ENCODE data around the gene OCA2. TPM values are rescaled to one million over a fixed set of nuclear protein-coding genes. Genes with fewer than 3 reads are reported as not detected.

OCA2 gene
- total RNA-seq, 1 experiment from 2014 or later = 0.09 TPM

DNA sequence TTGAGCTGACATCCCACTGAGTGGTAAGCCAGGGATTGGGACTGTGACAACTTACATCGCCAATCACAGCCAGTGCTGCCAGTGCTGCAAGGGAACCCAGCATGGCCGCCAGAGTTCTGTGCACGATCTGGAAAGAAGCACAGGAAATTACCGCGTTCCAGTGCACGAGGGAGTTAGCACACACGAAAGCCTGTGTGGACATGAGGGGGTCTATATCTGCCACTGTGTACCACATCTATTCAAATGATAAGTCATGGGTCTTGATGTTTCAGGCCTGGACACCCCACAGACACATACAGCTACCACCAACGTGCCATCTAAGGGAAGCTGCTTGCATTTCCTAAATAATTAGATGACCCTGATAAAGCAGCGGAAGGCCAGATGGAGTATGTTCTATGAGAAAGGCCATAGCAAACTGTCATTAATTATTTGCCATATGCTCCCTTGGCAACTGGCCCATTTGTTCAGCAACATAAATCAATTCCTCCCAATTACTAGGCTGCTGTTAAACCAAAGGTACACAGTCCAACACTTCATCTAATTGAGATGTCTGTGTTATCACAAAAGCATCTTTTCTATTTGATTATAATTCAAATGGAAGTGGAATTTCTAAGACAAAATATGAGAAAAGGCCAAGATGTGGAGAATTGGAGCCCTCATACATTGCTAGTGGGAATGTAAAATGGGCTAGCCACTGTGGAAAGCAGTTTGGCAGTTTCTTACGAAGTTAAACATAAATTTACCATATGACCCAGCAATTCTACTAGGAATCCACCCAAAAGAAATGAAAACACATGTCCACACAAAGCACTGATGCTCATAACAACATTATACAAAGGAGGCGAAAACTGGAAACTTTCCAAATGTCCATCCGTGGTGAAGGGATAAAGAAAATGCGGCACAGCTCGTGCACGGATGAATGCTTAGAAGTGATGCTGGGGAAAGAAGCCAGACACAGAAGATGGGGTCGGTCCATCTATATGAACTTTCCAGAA, 108.3 kb downstream of the OCA2 start:
- no peak overlapping the region for H3K4me3 ChIP-seq (ENCODE audit: low read depth, low read length, poor library complexity, severe bottlenecking)
- no peak for DNase-seq (ENCODE audit: low spot score)
- H3K4me1 ChIP-seq (ENCODE audit: insufficient read depth, low read length, poor library complexity, severe bottlenecking) = no peaks in the 10 kb centered on the region
- POLR2A ChIA-PET (ENCODE audit: low non-redundant PET) = no interaction called here
- no peaks in the 10 kb centered on the region for H3K36me3 ChIP-seq (ENCODE audit: insufficient read depth, low read length, poor library complexity, severe bottlenecking)
- CTCF ChIA-PET = no interaction called here
- TF ChIP-seq, protein P1, sequence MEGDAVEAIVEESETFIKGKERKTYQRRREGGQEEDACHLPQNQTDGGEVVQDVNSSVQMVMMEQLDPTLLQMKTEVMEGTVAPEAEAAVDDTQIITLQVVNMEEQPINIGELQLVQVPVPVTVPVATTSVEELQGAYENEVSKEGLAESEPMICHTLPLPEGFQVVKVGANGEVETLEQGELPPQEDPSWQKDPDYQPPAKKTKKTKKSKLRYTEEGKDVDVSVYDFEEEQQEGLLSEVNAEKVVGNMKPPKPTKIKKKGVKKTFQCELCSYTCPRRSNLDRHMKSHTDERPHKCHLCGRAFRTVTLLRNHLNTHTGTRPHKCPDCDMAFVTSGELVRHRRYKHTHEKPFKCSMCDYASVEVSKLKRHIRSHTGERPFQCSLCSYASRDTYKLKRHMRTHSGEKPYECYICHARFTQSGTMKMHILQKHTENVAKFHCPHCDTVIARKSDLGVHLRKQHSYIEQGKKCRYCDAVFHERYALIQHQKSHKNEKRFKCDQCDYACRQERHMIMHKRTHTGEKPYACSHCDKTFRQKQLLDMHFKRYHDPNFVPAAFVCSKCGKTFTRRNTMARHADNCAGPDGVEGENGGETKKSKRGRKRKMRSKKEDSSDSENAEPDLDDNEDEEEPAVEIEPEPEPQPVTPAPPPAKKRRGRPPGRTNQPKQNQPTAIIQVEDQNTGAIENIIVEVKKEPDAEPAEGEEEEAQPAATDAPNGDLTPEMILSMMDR (conservative IDR thresholded peaks at IDR 0.05; ENCODE audit: low read depth, low read length) = no peak
- TF ChIP-seq EZH2 (IDR thresholded peaks at IDR 0.05; ENCODE audit: borderline replicate concordance, low read depth, low read length, poor library complexity, severe bottlenecking) = no peak
- intact Hi-C loops (cut with micrococcal nuclease; ENCODE audit: unreplicated experiment) = no loop called here
- BruUV-seq (replicated peaks) = no TSS peak
- H3K9me3 ChIP-seq (ENCODE audit: low read depth, low read length, poor library complexity, severe bottlenecking) = no peaks in the 10 kb centered on the region
- H3K27ac ChIP-seq (ENCODE audit: low read depth, low read length, poor library complexity, severe bottlenecking) = no peak overlapping the region
- no peaks in the 10 kb centered on the region for H3K27me3 ChIP-seq (replicated peaks; ENCODE audit: insufficient read depth, low read depth, low read length, poor library complexity)

DNA sequence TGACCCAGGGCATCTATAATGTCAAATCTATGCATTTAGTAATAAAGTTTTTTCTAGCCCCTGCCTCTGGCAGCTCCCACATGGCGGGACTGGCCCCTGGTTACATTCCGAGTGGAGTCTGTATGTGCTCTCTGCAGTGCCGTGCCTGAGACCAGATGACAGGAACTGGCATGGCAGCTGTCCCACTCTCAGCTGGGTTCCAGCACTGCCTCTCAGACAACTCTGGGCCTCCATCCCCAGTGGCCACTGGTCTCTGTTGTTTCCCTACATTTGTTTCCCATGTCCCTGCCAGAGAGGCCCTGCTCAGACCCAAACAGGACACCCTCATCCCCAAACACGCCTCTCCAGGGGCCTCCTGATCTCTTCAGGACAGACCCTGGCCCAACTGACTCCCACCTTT, 109.3 kb downstream of the OCA2 start:
- no peak for TF ChIP-seq EZH2 (IDR thresholded peaks at IDR 0.05; ENCODE audit: borderline replicate concordance, low read depth, low read length, poor library complexity, severe bottlenecking)
- TF ChIP-seq, protein P1 (conservative IDR thresholded peaks at IDR 0.05; ENCODE audit: low read depth, low read length) = no peak
- Histone ChIP-seq H3K9me3 (ENCODE audit: low read depth, low read length, poor library complexity, severe bottlenecking) (no peaks in the 10 kb centered on the region), H3K27ac (ENCODE audit: low read depth, low read length, poor library complexity, severe bottlenecking) (no peak overlapping the region), H3K4me1 (ENCODE audit: insufficient read depth, low read length, poor library complexity, severe bottlenecking) (no peaks in the 10 kb centered on the region), H3K36me3 (ENCODE audit: insufficient read depth, low read length, poor library complexity, severe bottlenecking) (no peaks in the 10 kb centered on the region), H3K27me3 (replicated peaks; ENCODE audit: insufficient read depth, low read depth, low read length, poor library complexity) (no peaks in the 10 kb centered on the region), H3K4me3 (ENCODE audit: low read depth, low read length, poor library complexity, severe bottlenecking) (no peak overlapping the region)
- intact Hi-C loops (cut with micrococcal nuclease; ENCODE audit: unreplicated experiment) = no loop called here
- POLR2A ChIA-PET (ENCODE audit: low non-redundant PET) = no interaction called here
- CTCF ChIA-PET = no interaction called here
- BruUV-seq (replicated peaks) = no TSS peak
- no peak for DNase-seq (ENCODE audit: low spot score)

DNA sequence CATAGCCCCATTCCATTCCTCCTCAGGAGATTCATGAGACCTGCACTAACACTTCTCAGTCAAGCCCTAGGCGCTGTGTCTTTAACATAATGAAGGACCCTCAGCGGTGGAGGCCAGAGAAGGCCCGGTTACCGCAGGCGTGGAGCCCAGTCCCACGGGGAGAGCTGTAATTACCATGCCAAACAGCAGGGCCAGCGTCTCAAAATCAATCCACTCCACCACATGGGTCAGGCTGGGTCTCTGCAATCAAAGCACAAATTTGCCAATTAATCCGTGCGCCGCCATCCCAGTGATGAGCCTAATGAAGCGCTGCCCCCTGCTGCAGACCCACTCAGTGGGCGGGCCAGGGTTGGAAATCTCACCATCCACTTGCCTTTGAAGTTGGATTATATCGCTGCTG, 109.7 kb downstream of the OCA2 start:
- intact Hi-C loops (cut with micrococcal nuclease; ENCODE audit: unreplicated experiment) = no loop called here
- ChIA-PET CTCF (no interaction called here), POLR2A (ENCODE audit: low non-redundant PET) (no interaction called here)
- no peak overlapping the region for H3K27ac ChIP-seq (ENCODE audit: low read depth, low read length, poor library complexity, severe bottlenecking)
- H3K4me3 ChIP-seq (ENCODE audit: low read depth, low read length, poor library complexity, severe bottlenecking) = no peak overlapping the region
- no peak for TF ChIP-seq EZH2 (IDR thresholded peaks at IDR 0.05; ENCODE audit: borderline replicate concordance, low read depth, low read length, poor library complexity, severe bottlenecking)
- TF ChIP-seq, protein P1 (conservative IDR thresholded peaks at IDR 0.05; ENCODE audit: low read depth, low read length) = no peak
- no peak for DNase-seq (ENCODE audit: low spot score)
- BruUV-seq (replicated peaks) = no TSS peak
- no peaks in the 10 kb centered on the region for H3K27me3 ChIP-seq (replicated peaks; ENCODE audit: insufficient read depth, low read depth, low read length, poor library complexity)
- H3K4me1 ChIP-seq (ENCODE audit: insufficient read depth, low read length, poor library complexity, severe bottlenecking) = no peaks in the 10 kb centered on the region
- H3K9me3 ChIP-seq (ENCODE audit: low read depth, low read length, poor library complexity, severe bottlenecking) = no peaks in the 10 kb centered on the region
- no peaks in the 10 kb centered on the region for H3K36me3 ChIP-seq (ENCODE audit: insufficient read depth, low read length, poor library complexity, severe bottlenecking)
